HG03457 (cell line): ENCODE measurements around the gene METTL24.
"Not testable (repeated sequence)": the region's sequence is repeated elsewhere in the genome, so short reads cannot be mapped to it uniquely, and the experiment has no call there.

ENCODE experiments used
- ATAC-seq: cut with Tn5 transposase; IDR thresholded peaks from one replicate; pipeline ENCODE4 v1.9.1; 2021; ENCODE audit warnings: moderate number of reproducible peaks; ENCODE audit not compliant: unreplicated experiment

Gene METTL24

DNA sequence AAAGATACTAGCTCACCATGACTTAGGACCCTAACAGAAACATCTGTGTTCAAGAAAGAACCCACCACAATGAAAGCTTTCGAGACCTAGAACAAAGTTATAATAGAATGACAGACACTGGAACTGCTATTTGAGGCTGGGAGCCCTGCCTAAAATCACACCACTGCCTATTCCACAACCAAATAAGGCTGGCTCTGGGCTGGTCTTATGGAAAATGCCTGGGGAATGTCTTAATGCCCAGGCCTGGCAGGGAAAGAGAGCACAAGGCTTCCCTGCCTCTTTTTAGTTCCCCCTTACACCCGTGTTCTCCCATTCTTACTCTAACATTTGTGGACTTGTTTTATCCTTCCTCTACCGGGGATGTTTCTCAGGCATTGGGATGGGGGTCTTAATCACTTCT, 5.6 kb upstream of the METTL24 start:
- no peak for ATAC-seq

DNA sequence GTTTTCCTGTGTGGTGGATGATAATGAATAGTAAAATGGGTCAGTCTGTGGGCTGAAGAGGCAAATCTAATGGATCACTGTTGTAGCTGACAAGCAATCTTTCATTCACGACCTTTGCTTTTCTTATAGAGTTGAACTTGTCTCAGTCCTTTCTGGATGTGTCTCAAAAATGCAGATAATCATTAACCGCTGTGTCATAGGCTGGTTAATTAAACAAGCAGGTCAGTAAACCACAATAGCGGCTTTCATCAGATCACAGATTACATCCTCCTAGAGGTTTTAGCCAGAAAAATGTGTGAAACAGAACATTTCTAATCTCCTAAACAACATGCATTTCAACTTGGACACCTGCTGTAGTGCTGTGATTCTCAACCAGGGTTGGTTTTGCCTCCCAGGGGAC, 2.5 kb upstream of the METTL24 start:
- no peak for ATAC-seq

DNA sequence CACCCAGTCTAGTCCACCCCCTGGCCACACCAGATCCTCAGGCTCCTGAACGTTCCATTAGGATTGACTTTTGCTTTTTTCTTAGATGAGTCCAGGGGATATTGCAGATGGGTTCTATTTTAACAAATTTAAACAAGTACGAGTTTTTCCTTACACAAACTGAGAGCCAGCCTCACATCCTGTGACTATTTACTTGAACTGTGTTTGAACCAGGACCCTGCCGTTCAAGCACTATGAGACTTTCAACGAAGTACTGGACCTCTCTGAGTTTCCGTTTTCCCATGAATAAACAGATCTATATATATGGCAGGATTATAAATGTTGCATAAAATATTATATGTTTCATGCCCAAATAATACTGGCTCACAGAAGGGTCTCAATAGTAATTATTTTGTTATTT, 1.4 kb upstream of the METTL24 start:
- no peak for ATAC-seq

DNA sequence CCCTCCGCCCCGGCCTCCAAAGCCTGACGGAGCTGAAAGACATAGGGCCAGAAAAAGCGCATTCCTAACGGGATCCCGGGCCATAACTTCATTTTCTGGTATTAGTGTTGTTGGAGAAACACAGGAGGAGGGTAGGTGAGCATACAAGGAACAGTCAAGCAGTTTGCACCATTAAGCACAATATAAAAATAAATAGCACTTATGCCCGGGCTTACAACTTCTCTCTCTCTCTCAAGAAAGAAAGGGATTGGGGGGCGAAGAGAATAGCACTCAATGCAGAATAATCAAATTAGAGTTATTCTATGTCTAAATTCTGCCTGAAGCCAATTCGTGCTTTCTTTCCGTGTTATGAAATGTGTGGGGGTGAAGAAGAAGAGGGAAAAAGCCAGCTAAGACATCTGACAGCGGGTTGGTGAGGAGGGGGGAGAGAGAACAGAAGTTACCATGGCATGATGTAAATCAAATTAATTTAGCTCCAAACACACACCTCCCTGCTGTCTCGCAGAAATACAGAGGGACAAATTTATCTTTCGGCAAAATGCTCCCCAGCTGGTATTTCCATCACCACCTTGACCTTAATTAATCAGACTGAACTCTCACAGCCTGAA, 508 bp upstream of the METTL24 start:
- no peak for ATAC-seq

DNA sequence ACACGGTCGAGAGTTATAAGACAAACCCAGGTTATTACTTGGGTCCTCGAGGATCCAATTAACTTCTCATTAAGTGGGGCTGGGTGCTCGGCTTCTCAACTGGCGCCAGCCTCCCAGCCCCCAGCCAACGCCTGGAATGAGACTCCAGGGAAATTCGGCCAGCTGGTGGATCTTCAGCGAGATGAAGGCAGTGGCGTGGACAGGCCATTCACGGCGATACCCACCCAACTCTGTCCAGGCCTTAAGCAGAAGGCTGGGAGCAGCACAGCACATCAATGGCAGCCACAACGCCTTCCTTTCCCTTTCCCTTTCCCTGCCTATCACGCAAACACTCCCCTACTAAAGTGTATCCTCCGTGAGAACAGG, 868 bp downstream of the METTL24 start:
- ATAC-seq, result no peak

DNA sequence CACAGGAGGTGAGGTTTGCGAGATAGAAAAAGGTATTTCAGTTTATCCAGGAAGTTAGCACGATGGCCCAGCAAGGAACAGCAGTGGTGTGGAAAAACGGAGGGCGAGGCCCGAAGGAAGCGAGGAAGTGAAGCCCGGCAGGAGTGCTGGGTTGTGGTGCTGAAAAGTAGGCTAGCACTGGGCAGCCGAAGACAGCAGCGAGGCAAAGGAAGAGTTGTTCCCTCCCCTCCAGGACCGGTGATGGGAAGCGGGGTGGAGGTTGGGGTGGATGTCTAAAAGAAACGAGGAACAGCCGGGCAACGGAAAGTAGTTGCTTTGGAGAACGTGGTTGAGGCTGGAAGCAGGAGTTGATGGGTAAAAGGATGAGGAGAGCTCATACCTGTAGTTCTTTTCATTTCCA, 1.4 kb downstream of the METTL24 start:
- ATAC-seq, result no peak

DNA sequence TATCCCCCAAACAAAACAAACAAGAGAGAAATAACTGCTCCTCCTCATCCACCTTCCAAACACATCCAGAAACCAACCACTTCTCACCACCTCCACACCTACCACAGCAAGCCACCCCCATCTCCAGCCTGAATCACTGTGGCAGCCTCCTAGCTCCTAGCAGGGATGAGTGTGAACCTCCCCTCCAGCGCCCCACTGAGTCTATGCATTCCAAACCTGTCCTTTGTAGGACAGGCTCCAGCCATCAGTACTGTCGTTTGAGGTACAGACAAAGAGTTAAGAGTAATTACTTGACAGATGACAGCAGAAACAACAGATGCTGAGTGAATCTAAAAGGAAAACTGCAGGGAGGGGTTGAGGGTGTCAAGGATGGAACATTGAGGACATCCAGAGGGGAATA, 2.4 kb downstream of the METTL24 start:
- no peak for ATAC-seq

DNA sequence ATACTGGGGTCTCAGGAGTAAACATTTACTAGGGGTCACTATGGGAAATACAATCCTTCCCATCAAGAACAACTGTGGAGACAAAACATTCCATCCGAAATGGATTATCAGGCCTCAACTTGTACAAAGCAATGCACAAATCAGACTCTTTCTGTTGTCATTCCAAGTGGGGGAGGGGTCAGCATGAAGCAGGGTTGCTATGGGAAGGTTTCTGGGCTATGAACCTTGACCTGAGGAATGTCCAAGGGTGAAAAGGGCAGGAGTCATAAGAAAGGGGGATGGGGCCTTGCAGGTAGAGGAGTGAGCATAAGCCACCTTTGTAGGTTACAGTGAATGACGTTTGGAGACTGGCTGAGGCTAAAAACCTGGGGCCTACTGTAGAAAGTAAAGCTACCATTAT, 3.1 kb downstream of the METTL24 start:
- ATAC-seq, result no peak

DNA sequence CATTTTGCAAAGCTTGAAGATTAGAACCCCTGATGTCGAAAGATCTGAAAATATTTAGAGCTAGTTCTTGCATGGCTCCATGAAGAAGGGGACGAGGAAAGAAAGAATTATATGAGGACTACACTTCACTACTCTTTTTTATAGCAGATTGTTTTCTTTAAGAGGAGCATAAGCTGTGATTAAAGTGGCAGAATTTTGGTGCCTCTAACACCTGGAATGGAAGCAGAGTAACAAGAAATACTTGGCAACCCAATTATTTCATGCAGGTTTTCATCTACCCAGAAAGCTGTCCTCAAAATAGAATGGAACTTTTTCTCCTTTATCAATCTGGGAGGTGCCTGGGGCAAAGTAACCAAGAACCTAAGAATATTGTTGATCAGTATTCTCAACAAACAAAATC, 4.0 kb downstream of the METTL24 start:
- ATAC-seq, result no peak

DNA sequence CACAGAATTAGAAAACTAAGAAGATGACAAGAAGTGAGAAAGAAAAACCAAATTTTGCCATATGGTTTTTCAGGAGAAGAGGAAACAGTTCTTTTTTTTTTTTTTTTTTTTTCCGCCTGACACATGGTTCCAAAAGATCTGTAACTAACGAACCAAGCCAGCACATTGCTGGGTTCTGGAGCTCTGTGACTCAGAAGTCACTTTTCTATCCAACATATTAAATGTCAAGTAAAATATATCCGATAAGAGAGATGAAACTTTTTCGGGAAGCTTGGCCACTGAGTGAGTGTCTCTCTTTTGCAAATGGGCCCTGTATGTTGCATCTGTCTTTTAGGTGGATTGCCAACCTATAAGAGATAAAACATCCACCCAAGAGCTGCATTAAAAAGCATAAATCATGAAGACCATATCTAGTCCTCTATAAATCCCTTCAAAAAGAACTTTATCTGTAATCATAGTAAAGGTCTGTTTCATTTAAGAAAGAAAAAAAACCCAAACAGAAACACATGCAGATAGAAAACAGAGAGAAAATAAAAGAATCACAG, 4.6 kb downstream of the METTL24 start:
- no peak for ATAC-seq

DNA sequence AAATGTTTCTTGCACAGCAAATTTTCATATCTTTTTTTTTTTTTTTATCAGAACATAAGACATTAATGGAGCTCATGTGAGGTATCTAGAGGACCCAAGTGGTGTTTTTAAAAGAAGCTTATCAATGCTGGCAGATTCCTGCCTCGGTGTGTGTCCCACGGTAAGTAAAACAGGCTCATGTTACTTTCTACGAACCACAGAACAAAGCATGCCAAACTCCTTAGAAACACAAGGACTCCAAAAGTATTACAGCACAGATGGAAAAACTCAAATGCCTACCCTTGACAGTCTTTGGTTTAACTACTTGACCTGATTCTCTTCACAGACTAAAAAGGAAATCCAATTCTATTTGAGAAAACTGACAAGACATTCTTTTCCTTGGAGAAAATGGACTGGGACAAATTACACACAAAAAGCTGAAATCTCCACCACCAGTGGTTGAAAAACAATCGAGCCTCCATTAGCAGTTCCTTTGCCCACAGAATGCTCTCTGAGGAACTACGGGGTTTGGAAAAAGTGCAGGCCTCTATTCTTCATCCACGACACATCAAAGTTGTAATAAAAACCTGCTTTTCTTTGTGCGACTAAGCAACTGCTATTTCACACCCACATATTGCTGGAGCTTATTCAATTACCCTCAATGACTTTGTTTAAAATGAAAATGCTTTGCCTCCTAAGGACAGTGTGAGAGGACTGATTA, 5.4 kb downstream of the METTL24 start:
- no peak for ATAC-seq

DNA sequence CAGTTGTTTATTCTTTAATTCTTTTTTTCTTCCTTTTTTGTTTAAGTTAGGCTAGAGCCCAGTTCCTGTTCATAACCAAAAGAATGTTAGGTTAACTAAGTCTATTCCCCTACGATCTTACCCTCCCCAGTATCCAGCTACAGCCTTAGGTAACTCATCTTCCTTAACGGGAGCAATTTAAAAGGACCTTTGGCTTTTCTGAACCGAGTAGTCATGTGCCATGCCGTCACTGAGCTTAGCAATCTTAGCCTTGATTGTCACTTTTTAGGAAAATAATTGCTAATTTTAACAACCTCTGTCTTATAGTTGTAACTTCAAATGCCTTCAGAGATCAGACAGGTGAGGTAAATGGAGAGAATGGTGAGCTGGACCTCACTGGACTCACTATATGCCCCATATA, 6.2 kb downstream of the METTL24 start:
- no peak for ATAC-seq

DNA sequence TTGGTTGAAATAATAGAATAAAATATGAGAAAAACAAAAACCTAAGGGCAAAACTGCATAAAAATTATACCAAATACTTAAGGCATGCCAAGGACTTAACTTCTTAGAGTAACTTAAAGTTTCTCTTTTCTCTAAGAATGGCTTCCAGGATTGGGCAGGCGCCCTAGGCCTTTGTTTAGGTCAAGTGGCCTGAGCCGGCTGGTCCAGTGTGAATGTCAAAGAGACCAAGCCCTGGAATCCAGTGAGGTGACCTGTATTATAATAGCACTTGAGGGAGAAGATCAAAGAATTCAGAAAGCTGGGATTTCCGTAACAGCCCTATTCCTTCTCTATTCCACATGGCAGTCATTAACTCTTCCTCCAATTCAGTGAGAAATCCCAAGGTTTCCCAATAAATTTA, 6.6 kb downstream of the METTL24 start:
- ATAC-seq, result no peak

DNA sequence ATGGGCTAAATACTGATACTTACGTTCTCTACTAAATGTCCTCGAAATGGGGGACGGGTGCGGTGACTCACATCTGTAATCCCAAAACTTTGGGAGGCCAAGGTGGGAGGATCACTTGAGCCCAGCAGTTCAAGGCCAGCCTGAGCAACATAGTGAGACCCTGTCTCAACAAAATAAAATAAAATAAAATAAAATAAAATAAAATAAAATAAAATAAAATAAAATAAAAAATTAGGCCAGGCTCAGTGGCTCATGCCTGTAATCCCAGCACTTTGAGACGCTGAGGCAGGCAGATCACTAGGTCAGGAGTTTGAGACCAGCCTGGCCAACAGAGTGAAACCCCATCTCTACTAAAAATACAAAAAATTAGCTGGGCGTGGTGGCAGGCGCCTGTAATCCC, 7.6 kb downstream of the METTL24 start:
- not testable (repeated sequence) for ATAC-seq

DNA sequence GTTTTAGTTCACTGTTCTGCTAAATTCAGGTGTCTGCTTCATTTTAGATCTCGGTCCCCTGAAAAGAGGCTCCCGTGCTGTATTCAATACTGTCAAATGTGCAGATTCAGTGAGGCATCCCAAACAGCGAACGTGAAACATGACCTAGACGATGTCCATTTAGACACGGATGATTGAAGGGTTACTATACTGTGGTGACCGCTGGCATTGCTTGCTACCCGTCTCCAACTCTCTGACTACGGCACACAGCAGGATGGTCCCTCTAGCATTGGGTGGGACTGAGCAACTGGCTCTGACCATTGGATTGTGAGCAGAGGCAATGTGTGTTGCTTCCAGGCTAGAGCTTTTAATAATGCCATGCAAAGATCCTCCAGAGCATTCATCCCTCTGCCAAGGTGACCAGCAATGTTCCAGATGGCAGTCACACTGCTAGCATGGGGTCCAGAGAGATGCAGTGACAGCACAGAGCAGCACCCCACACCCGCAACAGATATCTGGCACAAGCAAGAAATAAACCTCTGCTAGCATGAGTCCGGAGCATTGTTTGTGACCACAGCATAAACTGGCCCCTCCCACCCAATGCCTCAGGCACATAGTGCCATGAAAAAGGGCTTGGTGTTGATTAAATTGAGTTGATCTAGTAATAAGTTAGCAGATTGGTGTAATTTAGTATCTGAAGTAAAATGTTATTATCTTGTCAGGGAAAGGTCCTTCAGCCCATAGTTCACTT, 9.0 kb downstream of the METTL24 start:
- ATAC-seq, result no peak

DNA sequence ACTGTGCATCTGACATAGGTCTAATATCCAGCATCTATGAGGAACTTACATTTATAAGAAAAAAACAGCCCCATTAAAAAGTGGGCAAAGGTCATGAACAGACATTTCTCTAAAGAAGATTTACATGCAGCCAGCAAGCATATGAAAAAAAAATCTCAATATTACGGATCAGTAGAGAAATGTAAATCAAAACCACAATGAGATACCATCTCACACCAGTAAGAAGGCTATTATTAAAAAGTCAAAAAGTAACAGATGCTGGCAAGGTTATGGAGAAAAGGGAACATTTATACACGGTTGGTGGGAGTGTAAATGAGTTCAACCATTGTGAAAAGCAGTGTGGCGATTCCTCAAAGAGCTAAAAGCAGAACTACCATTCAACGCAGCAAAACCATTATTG, 13.1 kb downstream of the METTL24 start:
- ATAC-seq, result no peak

DNA sequence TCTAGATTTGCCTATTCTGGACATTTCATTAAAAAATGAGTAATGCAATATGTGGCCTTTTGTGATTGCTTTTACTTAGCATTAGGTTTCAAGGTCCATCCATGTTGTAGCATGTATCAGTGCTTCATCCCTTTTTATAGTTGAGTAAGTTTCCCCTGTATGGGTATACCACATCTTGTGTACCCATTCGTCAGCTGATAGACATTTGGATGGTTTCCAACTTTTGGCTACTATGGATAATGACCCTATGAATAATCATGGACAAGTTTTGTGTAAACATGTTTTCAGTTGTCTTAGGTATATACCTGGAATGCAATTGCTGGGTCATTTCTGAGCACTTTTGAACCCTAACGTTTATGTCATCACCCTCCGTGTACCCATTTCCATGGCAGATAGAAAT, 15.4 kb downstream of the METTL24 start:
- no peak for ATAC-seq

DNA sequence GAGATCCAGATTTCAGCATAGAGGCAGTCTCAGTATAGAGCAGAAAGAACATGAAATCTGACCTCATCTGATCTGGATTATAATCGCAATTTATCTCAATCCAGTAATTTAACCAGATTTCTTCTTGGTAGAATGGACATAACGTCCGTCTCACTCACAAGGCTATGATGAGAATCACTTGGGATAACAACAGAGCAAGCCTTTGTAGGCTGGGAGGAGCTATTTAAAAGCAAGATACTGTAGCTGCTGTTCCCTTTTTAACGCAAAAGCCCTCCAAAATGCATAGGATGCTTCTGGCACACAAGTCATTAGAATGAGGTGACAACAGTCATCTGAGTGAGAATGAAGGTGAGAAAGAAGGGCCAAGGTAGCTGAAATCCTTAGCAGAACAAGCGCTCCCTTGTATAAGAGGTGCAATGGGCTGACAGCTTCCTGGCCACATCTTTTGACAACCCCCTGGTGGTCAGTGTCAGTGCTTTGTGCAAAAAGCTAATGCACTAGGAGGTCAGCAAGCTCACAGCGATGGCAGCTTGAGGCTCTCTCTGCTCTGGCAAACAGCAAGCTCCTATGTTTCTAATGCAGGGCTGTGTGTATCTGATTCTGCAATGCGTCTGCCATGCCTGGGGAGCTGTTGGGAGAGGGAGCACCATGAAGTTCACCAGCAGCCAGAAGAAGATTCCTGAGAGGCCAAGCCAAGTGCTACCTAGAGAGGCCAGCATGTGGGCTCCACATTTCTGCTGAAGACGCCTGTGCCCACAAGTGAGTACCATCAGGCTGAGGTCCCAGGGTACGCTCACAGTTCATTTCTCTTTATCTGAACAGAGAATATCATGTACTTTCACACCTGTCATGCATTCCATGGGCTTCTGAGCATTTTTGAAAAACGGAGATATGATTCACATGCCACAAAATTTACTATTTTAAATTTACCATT, 16.2 kb downstream of the METTL24 start:
- ATAC-seq, result no peak

DNA sequence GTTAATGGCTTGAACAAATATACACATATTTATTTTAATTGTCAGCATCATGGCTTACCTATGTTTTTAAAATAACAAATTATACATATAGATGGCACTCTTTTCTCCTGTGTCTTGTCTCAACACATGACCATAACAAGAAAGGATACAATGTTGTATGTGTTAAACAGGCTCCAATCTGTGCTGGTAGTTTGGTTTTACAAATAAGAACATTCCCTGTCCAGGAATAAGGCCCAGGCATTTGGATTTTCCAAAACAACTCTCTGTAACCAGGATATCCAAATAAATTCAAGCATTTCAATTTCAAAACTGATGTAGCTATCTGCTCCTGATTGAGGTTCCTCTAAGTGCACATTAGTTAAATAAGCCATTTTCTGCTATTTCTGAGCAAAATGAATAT, 17.1 kb downstream of the METTL24 start:
- ATAC-seq, result no peak

DNA sequence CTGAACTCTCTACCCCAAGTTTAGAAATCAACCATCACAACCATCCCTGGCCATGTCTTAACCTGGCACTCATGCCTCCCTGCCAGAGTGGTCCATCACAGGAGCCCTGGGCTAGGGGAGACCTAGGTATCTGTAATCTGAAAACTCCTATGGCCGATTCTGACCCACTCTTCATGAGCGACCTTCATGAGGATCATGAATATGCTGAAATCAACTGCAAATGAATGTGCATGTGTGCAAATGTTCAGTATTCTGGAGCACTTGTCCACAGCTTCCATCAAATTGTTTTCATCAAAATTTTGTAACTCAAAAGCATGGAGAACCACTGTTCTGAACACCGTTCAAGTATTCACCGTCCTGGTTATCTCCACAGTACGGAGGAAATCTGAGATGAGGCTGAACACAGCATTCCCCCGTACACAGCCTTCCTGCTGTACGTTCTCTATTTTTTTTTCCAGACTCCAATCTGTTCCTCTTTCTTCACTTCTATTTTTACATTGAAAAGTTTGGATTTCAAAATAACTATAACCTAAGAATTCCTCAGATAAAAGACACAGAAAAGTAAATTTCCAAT, 17.7 kb downstream of the METTL24 start:
- ATAC-seq, result no peak
